Activated CD4-positive, CD25-positive, alpha-beta regulatory T cell treated with anti-CD3 and anti-CD28 coated beads, Interleukin-2, amount 50 U/mL, for 24 hours (primary cell): ENCODE measurements around the gene OR5M8.

Experiments used
- ATAC-seq, 2 donors: fragments of 150-1000 bp; cut with Tn5 transposase; one replicate each; pipeline ENCODE4 v1.10.0; 2021; ENCODE audit warnings: mild to moderate bottlenecking in 1 of 2, moderate library complexity in 1 of 2

The OR5M8 gene

GRCh38 chr11:56491270-56491669 is at the start of gene OR5M8:
Gene OR5M8, minus strand, starts transcription at chr11:56491370. Its CDS starts 0 bp downstream, at chr11:56491370.
- no peak for ATAC-seq

- no peak for ATAC-seq
Observed at GRCh38 chr11:56533054-56533740, 42.0 kb upstream of the OR5M8 start.

- ATAC-seq = no peak
Observed at GRCh38 chr11:56531856-56532255, 40.7 kb upstream of the OR5M8 start.

- no peak for ATAC-seq
Observed at GRCh38 chr11:56522008-56522407, 30.8 kb upstream of the OR5M8 start.

- no peak for ATAC-seq
Observed at GRCh38 chr11:56513280-56513679, 22.1 kb upstream of the OR5M8 start.

- no peak for ATAC-seq
Observed at GRCh38 chr11:56509439-56509838, 18.3 kb upstream of the OR5M8 start.

GRCh38 chr11:56497010-56497409 is 5.8 kb upstream of the OR5M8 start:
- ATAC-seq = no peak

- no peak for ATAC-seq
Observed at GRCh38 chr11:56495117-56495516, 3.9 kb upstream of the OR5M8 start.

GRCh38 chr11:56486801-56487200 is 4.4 kb downstream of the OR5M8 start:
- no peak for ATAC-seq

- no peak for ATAC-seq
Observed at GRCh38 chr11:56474729-56475235, 16.4 kb downstream of the OR5M8 start.

- ATAC-seq = no peak
Observed at GRCh38 chr11:56473252-56473651, 17.9 kb downstream of the OR5M8 start, which contains the start of gene OR5M3. Gene OR5M3, minus strand, starts transcription at chr11:56473352. Its CDS starts 2,855 bp downstream, at chr11:56470497.

- ATAC-seq = no peak
Observed at GRCh38 chr11:56457076-56457475, 34.1 kb downstream of the OR5M8 start.

- ATAC-seq = no peak
Observed at GRCh38 chr11:56453521-56453920, 37.6 kb downstream of the OR5M8 start.
